GM12891 (cell line): ENCODE results near the gene ETS1.

Experiments used
- PAX5 ChIP-seq: IDR thresholded peaks from 2 replicates; pipeline ENCODE4 v1.6.1; 2011; ENCODE audit warnings: low read length, moderate library complexity, mild to moderate bottlenecking; ENCODE audit not compliant: insufficient read depth, severe bottlenecking
- POLR2A ChIP-seq: IDR thresholded peaks from 2 replicates; pipeline ENCODE4 v1.6.1; 2011; ENCODE audit warnings: low read depth, low read length, control low read depth

GRCh38 chr11:128484172-128484571 lies 103.2 kb downstream of the ETS1 start:
- TF ChIP-seq POLR2A (no peak), PAX5 (no peak)
